ENCODE measurements around the gene ELMO3. TPM values are rescaled to one million over a fixed set of nuclear protein-coding genes. Genes with fewer than 3 reads are reported as not detected.

Gene ELMO3
- total and polyA plus RNA-seq, 2 experiments from 2014 or later: 0.15 to 1.1 TPM

GRCh38 chr16:67244387-67245185 is 45.7 kb downstream of the ELMO3 start:
- Histone ChIP-seq H3K27ac (no peak overlapping the region), H3K4me1 (ENCODE audit: low read depth) (peaks cover 5% of the 10 kb centered on the region), H3K36me3 (no peaks in the 10 kb centered on the region), H3K9me3 (ENCODE audit: low read depth) (no peaks in the 10 kb centered on the region), H3K4me3 (no peak overlapping the region), H3K27me3 (peaks cover 7% of the 10 kb centered on the region)
- peak in 1 of 2 donors; percentile 89 for DNase-seq (ENCODE audit: low read depth in 1 of 2, low spot score in 1 of 2)
- TF ChIP-seq, protein P1, sequence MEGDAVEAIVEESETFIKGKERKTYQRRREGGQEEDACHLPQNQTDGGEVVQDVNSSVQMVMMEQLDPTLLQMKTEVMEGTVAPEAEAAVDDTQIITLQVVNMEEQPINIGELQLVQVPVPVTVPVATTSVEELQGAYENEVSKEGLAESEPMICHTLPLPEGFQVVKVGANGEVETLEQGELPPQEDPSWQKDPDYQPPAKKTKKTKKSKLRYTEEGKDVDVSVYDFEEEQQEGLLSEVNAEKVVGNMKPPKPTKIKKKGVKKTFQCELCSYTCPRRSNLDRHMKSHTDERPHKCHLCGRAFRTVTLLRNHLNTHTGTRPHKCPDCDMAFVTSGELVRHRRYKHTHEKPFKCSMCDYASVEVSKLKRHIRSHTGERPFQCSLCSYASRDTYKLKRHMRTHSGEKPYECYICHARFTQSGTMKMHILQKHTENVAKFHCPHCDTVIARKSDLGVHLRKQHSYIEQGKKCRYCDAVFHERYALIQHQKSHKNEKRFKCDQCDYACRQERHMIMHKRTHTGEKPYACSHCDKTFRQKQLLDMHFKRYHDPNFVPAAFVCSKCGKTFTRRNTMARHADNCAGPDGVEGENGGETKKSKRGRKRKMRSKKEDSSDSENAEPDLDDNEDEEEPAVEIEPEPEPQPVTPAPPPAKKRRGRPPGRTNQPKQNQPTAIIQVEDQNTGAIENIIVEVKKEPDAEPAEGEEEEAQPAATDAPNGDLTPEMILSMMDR (IDR thresholded peaks at IDR 0.05; ENCODE audit: low read depth, low read length): no peak

DNA sequence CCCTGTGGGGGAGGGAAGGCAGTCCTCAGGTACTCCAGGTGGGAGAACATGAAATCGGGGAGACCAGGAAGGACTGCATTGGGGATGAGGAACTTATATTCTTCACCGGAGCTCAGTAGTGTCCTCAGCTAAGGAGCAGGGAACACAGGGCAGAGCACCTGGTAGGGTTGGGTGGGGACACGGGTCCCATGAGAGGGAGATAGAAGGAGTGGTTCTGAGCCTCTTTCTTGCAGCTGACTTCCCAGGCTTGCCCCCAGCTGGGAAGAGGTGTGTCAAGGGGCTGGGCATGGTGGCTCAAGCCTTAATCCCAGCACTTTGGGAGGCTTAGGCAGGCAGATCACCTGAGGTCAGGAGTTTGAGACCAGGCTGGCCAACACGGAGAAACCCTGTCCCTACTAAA is 46.3 kb downstream of the ELMO3 start:
- no peak for DNase-seq (ENCODE audit: low read depth in 1 of 2, low spot score in 1 of 2)
- TF ChIP-seq, protein P1 (IDR thresholded peaks at IDR 0.05; ENCODE audit: low read depth, low read length): no peak
- Histone ChIP-seq H3K36me3 (no peaks in the 10 kb centered on the region), H3K4me3 (peak overlapping the region; percentile 58), H3K27me3 (peaks cover 10% of the 10 kb centered on the region), H3K9me3 (ENCODE audit: low read depth) (no peaks in the 10 kb centered on the region), H3K27ac (peak overlapping the region; percentile 97), H3K4me1 (ENCODE audit: low read depth) (peaks cover 5% of the 10 kb centered on the region)

DNA sequence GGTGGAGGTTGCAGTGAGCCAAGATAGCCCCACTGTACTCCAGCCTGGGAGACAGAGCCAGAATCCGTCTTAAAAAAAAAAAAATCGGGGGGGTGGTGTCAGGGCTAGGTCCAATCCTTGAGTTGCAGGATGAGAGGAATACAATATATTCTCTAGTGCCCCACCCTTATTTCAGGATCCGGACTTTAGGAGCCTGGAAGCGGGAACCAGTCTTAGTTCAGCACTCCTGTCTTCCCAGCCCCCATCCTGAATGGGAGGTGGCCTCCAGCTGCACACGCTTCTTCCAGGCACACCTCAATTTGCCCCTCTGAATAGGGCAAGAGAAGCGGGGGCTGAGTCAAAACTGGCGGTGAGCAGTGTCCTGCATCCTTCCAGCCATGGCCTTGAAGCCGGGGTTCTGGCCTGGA is 46.7 kb downstream of the ELMO3 start:
- Histone ChIP-seq H3K27ac (peak overlapping the region; percentile 97), H3K4me3 (peak overlapping the region; percentile 58), H3K36me3 (no peaks in the 10 kb centered on the region), H3K27me3 (peaks cover 14% of the 10 kb centered on the region), H3K9me3 (ENCODE audit: low read depth) (no peaks in the 10 kb centered on the region), H3K4me1 (ENCODE audit: low read depth) (peaks cover 5% of the 10 kb centered on the region)
- TF ChIP-seq, protein P1 (IDR thresholded peaks at IDR 0.05; ENCODE audit: low read depth, low read length): no peak
- no peak for DNase-seq (ENCODE audit: low read depth in 1 of 2, low spot score in 1 of 2)

GRCh38 chr16:67246081-67246755 is 47.3 kb downstream of the ELMO3 start:
- H3K9me3 ChIP-seq (ENCODE audit: low read depth): no peaks in the 10 kb centered on the region
- no peaks in the 10 kb centered on the region for H3K36me3 ChIP-seq
- peaks cover 14% of the 10 kb centered on the region for H3K27me3 ChIP-seq
- peak overlapping the region; percentile 97 for H3K27ac ChIP-seq
- peaks cover 5% of the 10 kb centered on the region for H3K4me1 ChIP-seq (ENCODE audit: low read depth)
- TF ChIP-seq, protein P1 (IDR thresholded peaks at IDR 0.05; ENCODE audit: low read depth, low read length): peak; percentile 58
- H3K4me3 ChIP-seq: peak overlapping the region; percentile 58
- peak; percentile 89 to 94 for DNase-seq (ENCODE audit: low read depth in 1 of 2, low spot score in 1 of 2)

DNA sequence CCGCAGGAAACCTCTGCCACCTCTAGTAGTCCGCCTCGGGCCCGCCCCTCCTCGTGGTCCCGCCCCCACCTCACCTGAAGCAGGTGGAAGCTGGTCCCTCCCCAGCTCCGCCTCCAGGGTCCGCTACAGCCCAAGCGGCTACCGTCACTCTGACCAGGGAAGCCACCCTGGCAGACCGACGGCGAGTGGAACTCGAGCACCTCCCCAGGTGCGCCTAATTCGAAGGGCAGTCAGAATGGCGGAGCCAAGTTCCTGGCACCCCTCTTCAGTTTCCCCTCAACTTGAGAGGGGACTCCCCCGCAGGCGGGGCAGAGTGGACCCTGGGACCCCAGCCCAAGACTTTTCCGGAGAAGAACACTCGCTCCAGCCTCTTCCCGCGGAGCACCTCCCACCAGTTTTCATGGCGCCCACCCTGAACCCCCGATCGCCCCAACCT is 47.8 kb downstream of the ELMO3 start:
- Histone ChIP-seq H3K4me1 (ENCODE audit: low read depth) (peaks cover 5% of the 10 kb centered on the region), H3K4me3 (peak overlapping the region; percentile 58), H3K9me3 (ENCODE audit: low read depth) (no peaks in the 10 kb centered on the region), H3K27me3 (peaks cover 14% of the 10 kb centered on the region), H3K36me3 (no peaks in the 10 kb centered on the region), H3K27ac (peak overlapping the region; percentile 97)
- no peak for DNase-seq (ENCODE audit: low read depth in 1 of 2, low spot score in 1 of 2)
- TF ChIP-seq, protein P1 (IDR thresholded peaks at IDR 0.05; ENCODE audit: low read depth, low read length): no peak
